Trophoblast cell (in vitro differentiated cells and primary cell): Measurements from ENCODE around the gene KCNN4.

Source experiments
- DNase-seq, 2 donors: peaks; one replicate each; pipeline ENCODE4 v3.0.0-alpha.2; 2016
- H2AFZ ChIP-seq: 2 replicates; pipeline ENCODE4 v1.6.1; 2013; ENCODE audit warnings: low read length, moderate library complexity, mild to moderate bottlenecking; ENCODE audit not compliant: insufficient read depth, poor library complexity
- H2AK5ac ChIP-seq: 2 replicates; pipeline ENCODE4 v1.6.1; 2013; ENCODE audit warnings: mild to moderate bottlenecking, low read length
- H2BK120ac ChIP-seq: 2 replicates; pipeline ENCODE4 v1.6.1; 2013; ENCODE audit warnings: low read length, mild to moderate bottlenecking, moderate library complexity; ENCODE audit not compliant: insufficient read depth, poor library complexity
- H2BK12ac ChIP-seq: 2 replicates; pipeline ENCODE4 v1.6.1; 2013; ENCODE audit warnings: mild to moderate bottlenecking, low read length, moderate library complexity
- H2BK5ac ChIP-seq: 2 replicates; pipeline ENCODE4 v1.6.1; 2013; ENCODE audit warnings: low read length, low read depth, moderate library complexity, mild to moderate bottlenecking; ENCODE audit not compliant: poor library complexity
- H3K14ac ChIP-seq: 2 replicates; pipeline ENCODE4 v1.6.1; 2013; ENCODE audit warnings: mild to moderate bottlenecking, low read length
- H3K18ac ChIP-seq: 2 replicates; pipeline ENCODE4 v1.6.1; 2013; ENCODE audit warnings: mild to moderate bottlenecking, low read length
- H3K23ac ChIP-seq: 2 replicates; pipeline ENCODE4 v1.6.1; 2013; ENCODE audit warnings: low read length
- H3K27ac ChIP-seq: 2 replicates; pipeline ENCODE4 v1.5.1; 2013; ENCODE audit warnings: low read depth, mild to moderate bottlenecking, inconsistent platforms, low read length, moderate library complexity
- H3K27me3 ChIP-seq: 2 replicates; pipeline ENCODE4 v1.6.1; 2013; ENCODE audit warnings: inconsistent platforms, mild to moderate bottlenecking, low read length, moderate library complexity; ENCODE audit not compliant: insufficient read depth
- H3K36me3 ChIP-seq, 2 experiments: 1 replicate in 1 of 2; 2 replicates in 1 of 2; pipeline ENCODE4 v1.6.1; 2013; ENCODE audit warnings: low read length in 2 of 2, mild to moderate bottlenecking in 2 of 2, moderate library complexity in 1 of 2; ENCODE audit not compliant: insufficient read depth in 2 of 2, control insufficient read depth in 1 of 2
- H3K4ac ChIP-seq: 2 replicates; pipeline ENCODE4 v1.6.1; 2013; ENCODE audit warnings: low read depth, mild to moderate bottlenecking, low read length, moderate library complexity
- H3K4me1 ChIP-seq, 2 experiments: 1 replicate in 1 of 2; 2 replicates in 1 of 2; pipeline ENCODE4 v1.6.1; 2013; ENCODE audit warnings: low read length in 2 of 2, mild to moderate bottlenecking in 2 of 2, moderate library complexity in 1 of 2; ENCODE audit not compliant: insufficient read depth in 2 of 2, control insufficient read depth in 1 of 2
- H3K4me2 ChIP-seq: 2 replicates; pipeline ENCODE4 v1.6.1; 2013; ENCODE audit warnings: inconsistent platforms, mild to moderate bottlenecking, low read length, moderate library complexity
- H3K4me3 ChIP-seq: 2 replicates; pipeline ENCODE4 v1.5.1; 2013; ENCODE audit warnings: mild to moderate bottlenecking, low read depth, low read length, inconsistent platforms
- H3K79me1 ChIP-seq: one replicate; pipeline ENCODE4 v1.6.1; 2013; ENCODE audit warnings: low read length
- H3K79me2 ChIP-seq: 2 replicates; pipeline ENCODE4 v1.6.1; 2013; ENCODE audit warnings: low read length, mild to moderate bottlenecking; ENCODE audit not compliant: control insufficient read depth, insufficient read depth, poor library complexity
- H3K9ac ChIP-seq: 2 replicates; pipeline ENCODE4 v1.6.1; 2013; ENCODE audit warnings: mild to moderate bottlenecking, low read length
- H3K9me3 ChIP-seq: 2 replicates; pipeline ENCODE4 v1.6.1; 2013; ENCODE audit warnings: low read depth, mild to moderate bottlenecking, control low read depth, inconsistent platforms, low read length; ENCODE audit not compliant: insufficient read depth
- H4K12ac ChIP-seq: 2 replicates; pipeline ENCODE4 v1.6.1; 2013; ENCODE audit warnings: low read depth, mild to moderate bottlenecking, low read length, moderate library complexity
- H4K8ac ChIP-seq: 2 replicates; pipeline ENCODE4 v1.6.1; 2013; ENCODE audit warnings: low read depth, mild to moderate bottlenecking, low read length, moderate library complexity
- H4K91ac ChIP-seq: one replicate; pipeline ENCODE4 v1.6.1; 2013; ENCODE audit warnings: low read depth, mild to moderate bottlenecking, low read length, moderate library complexity
- WGBS: extraction: QIAGEN DNeasy Blood & Tissue Kit; methylation state at CpG from one replicate; pipeline ENCODE4 v1.1.7; 2013; ENCODE audit warnings: missing lambda C conversion rate; ENCODE audit not compliant: insufficient read length, insufficient coverage; ENCODE audit errors: extremely low coverage; 5-methylcytosine and 5-hydroxymethylcytosine counted together

The KCNN4 gene

DNA sequence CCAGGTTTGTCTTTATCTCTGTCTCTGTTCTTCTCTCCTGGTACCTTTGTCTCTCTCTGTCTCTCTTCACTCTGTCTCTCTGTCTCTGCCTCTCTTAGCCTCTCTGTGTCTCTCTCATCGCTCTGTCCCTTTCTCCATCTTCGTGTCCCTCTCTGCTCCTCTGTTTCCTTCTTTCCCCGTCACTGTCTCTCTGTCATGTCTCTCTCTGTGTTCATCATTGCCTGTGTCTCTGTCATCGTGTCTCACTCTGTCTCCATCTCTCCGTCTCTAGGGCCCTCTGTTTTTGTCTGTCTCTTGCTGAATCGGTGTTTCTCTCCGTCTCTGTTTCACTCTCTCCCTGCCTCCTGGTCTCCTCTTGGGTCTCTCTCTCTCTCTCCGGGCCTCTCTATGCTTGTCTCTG lies 2.9 kb upstream of the KCNN4 start:
- H3K4me1 ChIP-seq = peaks cover 30 to 36% of the 10 kb centered on the region in 2 experiments
- no peaks in the 10 kb centered on the region for H3K36me3 ChIP-seq
- no peak overlapping the region for H3K4me2 ChIP-seq

DNA sequence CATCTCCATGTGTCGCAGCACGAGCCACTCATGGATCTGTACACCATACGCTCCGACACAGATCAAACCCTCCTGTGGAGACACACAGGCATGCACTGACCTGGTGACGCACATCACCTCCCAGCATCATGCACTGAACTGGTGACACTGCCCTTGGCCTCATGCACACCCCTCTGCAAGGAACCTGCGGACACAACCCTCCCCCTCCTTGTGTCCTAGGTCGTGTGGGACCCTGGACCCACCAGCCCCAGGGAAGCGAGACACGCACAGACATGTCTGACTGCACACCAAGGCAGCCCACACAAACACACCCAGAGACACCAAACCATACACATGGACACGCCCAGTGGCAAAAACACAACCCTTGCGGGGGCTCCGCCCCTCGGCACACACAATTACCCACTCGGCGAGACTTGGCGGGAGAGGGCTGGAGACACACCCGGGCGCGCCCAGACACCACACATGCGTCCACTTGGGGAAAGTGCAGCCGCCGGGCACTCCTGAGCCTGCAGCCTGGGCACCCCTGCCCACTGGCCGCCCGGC lies 2.0 kb upstream of the KCNN4 start:
- H3K4me2 ChIP-seq = no peak overlapping the region
- peak overlapping the region; percentile 20 for H2BK5ac ChIP-seq
- H3K23ac ChIP-seq = peak overlapping the region; percentile 71
- H3K27me3 ChIP-seq = no peaks in the 10 kb centered on the region
- H3K4me3 ChIP-seq = no peak overlapping the region
- H2AK5ac ChIP-seq = peak overlapping the region; percentile 20
- peak overlapping the region; percentile 50 for H2BK120ac ChIP-seq
- no peak overlapping the region for H3K9ac ChIP-seq
- peaks cover 34 to 36% of the 10 kb centered on the region in 2 experiments for H3K4me1 ChIP-seq
- H3K18ac ChIP-seq = peak overlapping the region; percentile 79
- no peak overlapping the region for H2AFZ ChIP-seq
- H4K12ac ChIP-seq = no peak overlapping the region
- no peaks in the 10 kb centered on the region for H3K36me3 ChIP-seq
- peak overlapping the region; percentile 77 for H4K91ac ChIP-seq
- no peak overlapping the region for H3K4ac ChIP-seq
- peak in 1 of 2 donors; percentile 23 for DNase-seq
- peak overlapping the region; percentile 62 for H3K14ac ChIP-seq
- H4K8ac ChIP-seq = no peak overlapping the region
- H3K79me1 ChIP-seq = peaks cover 38% of the 10 kb centered on the region
- peaks cover 10% of the 10 kb centered on the region for H3K9me3 ChIP-seq
- H3K27ac ChIP-seq = no peak overlapping the region
- no CpG with 5 or more reads among the region's 24 CpGs for WGBS
- H2BK12ac ChIP-seq = peak overlapping the region; percentile 79
- H3K79me2 ChIP-seq = peaks cover 2% of the 10 kb centered on the region

More for the DNA sequence above, 2.9 kb upstream of the KCNN4 start:
- Histone ChIP-seq H4K8ac (peak overlapping the region; percentile 54), H4K91ac (peak overlapping the region; percentile 79), H3K27me3 (no peaks in the 10 kb centered on the region), H3K79me1 (peaks cover 38% of the 10 kb centered on the region), H3K14ac (peak overlapping the region; percentile 55), H2AFZ (no peak overlapping the region), H3K27ac (no peak overlapping the region), H3K23ac (no peak overlapping the region), H3K9ac (no peak overlapping the region), H3K79me2 (peaks cover 2% of the 10 kb centered on the region), H4K12ac (no peak overlapping the region), H3K4me3 (no peak overlapping the region), H2BK120ac (peak overlapping the region; percentile 75), H3K9me3 (peaks cover 10% of the 10 kb centered on the region), H2BK12ac (peak overlapping the region; percentile 19), H3K18ac (no peak overlapping the region), H2BK5ac (peak overlapping the region; percentile 32), H3K4ac (peak overlapping the region; percentile 12), H2AK5ac (peak overlapping the region; percentile 88)
- no peak for DNase-seq
- WGBS = no CpG with 5 or more reads among the region's 8 CpGs

DNA sequence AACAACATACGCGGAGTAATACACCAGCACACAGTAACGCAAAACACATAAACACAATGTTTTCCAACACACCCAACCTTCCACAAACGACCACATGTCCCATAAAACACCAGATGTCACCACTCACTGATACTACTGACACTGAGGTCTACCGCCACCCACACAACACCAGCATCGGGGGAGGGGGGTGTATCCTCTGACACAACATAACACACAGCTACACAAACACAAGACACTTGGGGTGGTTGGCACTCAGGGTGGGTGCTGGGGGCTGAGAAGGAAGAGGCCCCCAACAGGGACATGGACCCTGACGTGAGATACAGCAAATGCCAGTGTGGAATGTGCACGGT lies 1.5 kb upstream of the KCNN4 start:
- Histone ChIP-seq H3K9ac (no peak overlapping the region), H3K79me2 (peaks cover 2% of the 10 kb centered on the region), H3K23ac (no peak overlapping the region), H3K79me1 (peaks cover 38% of the 10 kb centered on the region), H3K18ac (no peak overlapping the region), H3K36me3 (no peaks in the 10 kb centered on the region), H3K27me3 (no peaks in the 10 kb centered on the region), H3K4me2 (no peak overlapping the region), H4K91ac (peak overlapping the region; percentile 77), H3K27ac (no peak overlapping the region), H4K8ac (no peak overlapping the region), H3K4me3 (no peak overlapping the region), H3K4me1 (peaks cover 36 to 39% of the 10 kb centered on the region in 2 experiments), H2BK12ac (peak overlapping the region; percentile 0), H2BK5ac (no peak overlapping the region), H3K14ac (no peak overlapping the region), H2AFZ (no peak overlapping the region), H2BK120ac (peak overlapping the region; percentile 34), H3K9me3 (peaks cover 10% of the 10 kb centered on the region), H2AK5ac (peak overlapping the region; percentile 4), H4K12ac (no peak overlapping the region), H3K4ac (no peak overlapping the region)
- no peak for DNase-seq
- WGBS = 100% methylated on average over 1 of the region's 8 CpGs

DNA sequence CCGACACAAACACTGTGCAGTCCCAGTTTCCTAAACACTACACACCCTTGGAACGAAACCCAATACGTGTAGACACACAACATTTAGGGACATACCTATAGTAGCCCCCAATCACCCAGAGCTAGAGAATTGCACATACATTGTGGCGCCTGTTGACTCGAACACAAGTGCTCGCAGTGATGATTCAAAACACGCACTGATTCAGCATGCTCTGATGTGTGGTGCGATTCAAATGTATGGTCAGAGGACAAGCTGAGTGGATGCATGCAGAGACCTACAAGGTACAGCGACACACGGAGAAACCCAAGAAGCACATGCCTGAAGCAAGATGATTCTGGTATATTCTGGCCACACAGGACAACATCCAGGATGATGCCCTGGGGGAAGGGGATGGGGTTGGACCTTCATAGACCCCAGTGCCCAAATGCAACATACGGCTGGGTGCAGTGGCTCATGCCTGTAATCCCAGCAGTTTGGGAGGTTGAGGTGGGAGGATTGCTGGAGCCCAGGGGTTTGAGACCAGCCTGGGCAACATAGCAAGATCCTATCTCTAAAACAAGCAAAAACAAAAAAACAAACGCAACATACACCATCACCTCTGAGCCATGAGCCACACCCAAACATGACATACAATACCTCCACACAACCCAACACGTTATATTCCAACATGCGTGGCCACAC lies 997 bp upstream of the KCNN4 start:
- Histone ChIP-seq H4K8ac (no peak overlapping the region), H3K4me3 (no peak overlapping the region), H3K18ac (no peak overlapping the region), H2AK5ac (peak overlapping the region; percentile 24), H2BK5ac (no peak overlapping the region), H3K4me2 (no peak overlapping the region), H3K9me3 (peaks cover 10% of the 10 kb centered on the region), H3K9ac (no peak overlapping the region), H3K27ac (no peak overlapping the region), H3K23ac (no peak overlapping the region), H3K4ac (no peak overlapping the region), H4K91ac (peak overlapping the region; percentile 87), H2BK12ac (peak overlapping the region; percentile 0), H2AFZ (no peak overlapping the region), H3K27me3 (no peaks in the 10 kb centered on the region), H3K79me2 (peaks cover 2% of the 10 kb centered on the region), H4K12ac (no peak overlapping the region), H3K14ac (no peak overlapping the region), H3K36me3 (no peaks in the 10 kb centered on the region), H3K79me1 (peaks cover 38% of the 10 kb centered on the region), H2BK120ac (peak overlapping the region; percentile 9), H3K4me1 (peaks cover 36 to 40% of the 10 kb centered on the region in 2 experiments)
- DNase-seq = no peak
- no CpG with 5 or more reads among the region's 14 CpGs for WGBS
